ENCODE data around the gene SANBR. TPM values are rescaled to one million over a fixed set of nuclear protein-coding genes. Genes with fewer than 3 reads are reported as not detected.

Gene SANBR
- total RNA-seq, 1 donor from 2014 or later: 30.3 TPM

DNA sequence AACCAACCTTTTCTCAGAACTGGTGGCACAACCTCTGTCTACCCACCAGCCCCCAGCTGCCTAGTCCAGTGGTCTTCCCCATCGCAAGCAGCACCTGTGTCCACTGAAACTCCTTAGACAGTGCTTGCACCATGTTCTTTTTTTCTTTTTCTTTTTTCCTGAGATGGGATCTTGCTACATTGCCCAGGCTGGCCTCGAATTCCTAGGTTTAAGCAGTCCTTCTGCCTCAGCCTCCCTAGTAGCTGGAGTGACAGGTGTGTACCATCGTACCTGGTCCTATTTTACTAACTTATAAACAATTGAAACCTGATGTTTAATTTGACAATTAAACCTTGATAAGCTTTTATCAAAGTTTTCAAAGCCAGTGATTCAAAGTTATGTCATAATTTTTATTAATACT lies 30.8 kb downstream of the SANBR start:
- H3K27me3 Mint-ChIP-seq (ENCODE audit: low read depth): no peaks in the 10 kb centered on the region
- H3K9me3 Mint-ChIP-seq: no peaks in the 10 kb centered on the region
- no peak overlapping the region for H3K4me3 Mint-ChIP-seq
- TF ChIP-seq CTCF (conservative IDR thresholded peaks at IDR 0.05): no peak
- no peaks in the 10 kb centered on the region for H3K4me1 Mint-ChIP-seq
- DNase-seq (ENCODE audit: low read depth, low spot score): no peak
- H3K36me3 Mint-ChIP-seq (ENCODE audit: low read depth): peaks cover 13% of the 10 kb centered on the region
- no peak overlapping the region for H3K27ac Mint-ChIP-seq (ENCODE audit: unreplicated experiment)

- no peaks in the 10 kb centered on the region for H3K4me1 Mint-ChIP-seq
- H3K9me3 Mint-ChIP-seq: no peaks in the 10 kb centered on the region
- DNase-seq (ENCODE audit: low read depth, low spot score): no peak
- H3K4me3 Mint-ChIP-seq: no peak overlapping the region
- no peaks in the 10 kb centered on the region for H3K27me3 Mint-ChIP-seq (ENCODE audit: low read depth)
- H3K27ac Mint-ChIP-seq (ENCODE audit: unreplicated experiment): no peak overlapping the region
- TF ChIP-seq CTCF (conservative IDR thresholded peaks at IDR 0.05): no peak
- peaks cover 24% of the 10 kb centered on the region for H3K36me3 Mint-ChIP-seq (ENCODE audit: low read depth)
Observed at GRCh38 chr2:61100801-61101200, 35.1 kb downstream of the SANBR start.

DNA sequence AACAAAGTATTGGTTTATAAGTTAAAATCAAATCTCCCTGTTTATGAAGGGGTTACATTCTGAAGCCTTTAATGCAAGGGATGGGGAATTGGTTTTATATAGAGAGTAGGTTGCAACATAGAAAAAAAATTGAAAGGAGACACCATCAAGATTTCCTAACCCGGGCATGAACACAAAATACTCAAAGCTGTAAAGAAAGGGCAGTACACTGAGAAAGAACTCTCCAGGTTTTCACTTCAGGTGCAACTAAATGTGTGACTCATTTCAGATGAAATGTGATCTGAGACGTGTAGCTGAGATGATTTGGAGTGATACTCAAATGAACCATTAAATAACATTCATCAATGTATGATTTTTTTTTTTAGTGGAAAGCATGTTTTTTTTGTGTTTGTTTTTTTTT lies 43.6 kb downstream of the SANBR start:
- Mint-ChIP-seq H3K27me3 (ENCODE audit: low read depth) (no peaks in the 10 kb centered on the region), H3K36me3 (ENCODE audit: low read depth) (peaks cover 38% of the 10 kb centered on the region), H3K9me3 (peaks cover 16% of the 10 kb centered on the region), H3K27ac (ENCODE audit: unreplicated experiment) (no peak overlapping the region), H3K4me1 (no peaks in the 10 kb centered on the region), H3K4me3 (no peak overlapping the region)
- no peak for TF ChIP-seq CTCF (conservative IDR thresholded peaks at IDR 0.05)
- no peak for DNase-seq (ENCODE audit: low read depth, low spot score)

DNA sequence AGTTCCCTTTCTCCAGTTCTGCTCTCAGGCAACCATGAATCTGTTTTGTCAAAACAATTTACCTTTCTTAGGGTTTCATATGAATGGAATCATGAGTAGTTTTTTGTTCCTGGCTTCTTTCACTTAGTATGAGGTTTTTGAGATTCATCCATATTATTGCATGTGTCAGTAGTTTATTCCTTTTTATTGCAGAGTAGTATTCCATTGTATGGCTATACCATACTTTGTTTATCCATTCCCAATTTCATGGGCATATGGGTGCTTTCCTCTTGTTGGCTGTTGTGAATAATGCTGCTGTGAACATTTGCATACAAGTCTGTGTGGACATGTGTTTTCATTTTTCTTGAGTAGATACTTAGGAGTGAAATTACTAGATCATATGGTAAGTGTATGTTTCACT lies 46.0 kb downstream of the SANBR start:
- Mint-ChIP-seq H3K4me1 (no peaks in the 10 kb centered on the region), H3K4me3 (no peak overlapping the region), H3K27ac (ENCODE audit: unreplicated experiment) (no peak overlapping the region), H3K27me3 (ENCODE audit: low read depth) (no peaks in the 10 kb centered on the region), H3K9me3 (peaks cover 19% of the 10 kb centered on the region), H3K36me3 (ENCODE audit: low read depth) (peaks cover 43% of the 10 kb centered on the region)
- no peak for TF ChIP-seq CTCF (conservative IDR thresholded peaks at IDR 0.05)
- no peak for DNase-seq (ENCODE audit: low read depth, low spot score)

DNA sequence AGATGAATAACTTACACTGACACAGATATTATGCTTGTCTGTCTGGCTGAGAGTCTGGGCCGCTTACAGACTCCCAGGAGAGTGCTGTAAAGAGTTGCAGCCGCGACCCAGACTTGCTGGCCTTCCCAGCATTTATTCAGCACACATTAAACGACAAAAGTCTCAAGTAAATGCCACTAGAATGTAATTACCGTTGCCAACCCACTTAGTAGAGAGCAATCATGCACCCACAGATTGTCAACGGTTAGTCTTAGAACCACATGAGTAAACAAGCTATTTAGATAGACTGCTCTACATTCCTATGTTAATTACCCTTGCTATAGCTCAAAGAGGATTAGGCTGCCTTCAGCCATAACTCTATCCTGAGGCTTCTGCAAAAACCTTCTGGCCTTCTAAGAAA lies 48.5 kb downstream of the SANBR start:
- no peak for DNase-seq (ENCODE audit: low read depth, low spot score)
- H3K9me3 Mint-ChIP-seq: peaks cover 19% of the 10 kb centered on the region
- no peak overlapping the region for H3K27ac Mint-ChIP-seq (ENCODE audit: unreplicated experiment)
- no peak overlapping the region for H3K4me3 Mint-ChIP-seq
- H3K27me3 Mint-ChIP-seq (ENCODE audit: low read depth): no peaks in the 10 kb centered on the region
- no peak for TF ChIP-seq CTCF (conservative IDR thresholded peaks at IDR 0.05)
- peaks cover 51% of the 10 kb centered on the region for H3K36me3 Mint-ChIP-seq (ENCODE audit: low read depth)
- H3K4me1 Mint-ChIP-seq: no peaks in the 10 kb centered on the region

Other genes with a start within 250 kb of the SANBR start
- gene REL, start 184.3 kb upstream of the SANBR start, total RNA-seq: 8.7 and 9.8 TPM in 2 replicates
- gene PEX13, start 48.2 kb upstream of the SANBR start, total RNA-seq: 25.2 and 26.9 TPM in 2 replicates
- 4.6 and 5.0 TPM in 2 replicates for gene PUS10, start 47.6 kb upstream of the SANBR start, total RNA-seq
- 9.0 and 10.0 TPM in 2 replicates for gene C2orf74, start 96.3 kb downstream of the SANBR start, total RNA-seq

Measured in neural crest cell (in vitro differentiated cells).